K562 (cell line): ENCODE results near the gene ACSS1. TPM values are rescaled to one million over a fixed set of nuclear protein-coding genes. Genes with fewer than 3 reads are reported as not detected.

Source experiments
- ATAC-seq: fragments of 200-7000 bp; cut with Tn5 transposase; 3 replicates; pipeline ENCODE4 v1.9.1; 2020; ENCODE audit warnings: moderate library complexity
- BruUV-seq: library from RNA; stranded (reverse); fragments of 400-500 nt; replicated peaks from 2 replicates; lab custom pipeline; 2021; lab: Mats Ljungman, UMichigan
- CTCF ChIA-PET: fragments of 300-600 bp; formaldehyde crosslinking; extraction: SDS; loops from one replicate; lab custom pipeline; 2021; ENCODE audit warnings: low intra/inter-chr PET ratio; lab: Yijun Ruan, JAX
- POLR2A ChIA-PET: fragments of 300-600, 350-650 bp; sonication (Branson Sonifier 250); formaldehyde crosslinking; extraction: SDS; loops from one replicate; lab custom pipeline; 2021; ENCODE audit warnings: antibody characterized with exemption, inconsistent platforms; lab: Yijun Ruan, JAX
- DNase-seq, 4 experiments: peaks; one replicate each; pipeline versions ENCODE4 v3.0.0 to v3.0.0-alpha.2; 2011 to 2018; ENCODE audit warnings: low spot score in 3 of 4, mixed read lengths in 3 of 4; ENCODE audit errors: extremely low read depth in 1 of 4
- FAIRE-seq: peaks from 2 replicates; lab custom pipeline; 2011; peaks lifted over from hg19 to GRCh38; lab: Jason Lieb, UNC
- H2AFZ ChIP-seq: 2 replicates; pipeline ENCODE4 v1.6.0; 2011; ENCODE audit warnings: low read depth, low read length, control low read depth, inconsistent platforms
- H3K27ac ChIP-seq: fragments of 200-600 bp; 3 replicates; pipeline ENCODE4 v1.8.0; 2011; ENCODE audit warnings: low read depth, mild to moderate bottlenecking, control low read depth, inconsistent platforms, low read length, moderate library complexity, mixed read lengths; ENCODE audit errors: extremely low read depth
- H3K27me3 ChIP-seq, 2 experiments: fragments of 300-600 bp in 1 of 2; 2 replicates in 1 of 2; 3 replicates in 1 of 2; pipeline versions ENCODE4 v1.6.0 to v1.8.0; 2011; ENCODE audit warnings: inconsistent platforms in 2 of 2, low read length in 2 of 2, mild to moderate bottlenecking in 1 of 2, mixed read lengths in 1 of 2, moderate library complexity in 1 of 2; ENCODE audit not compliant: control insufficient read depth in 2 of 2, insufficient read depth in 2 of 2
- H3K36me3 ChIP-seq: fragments of 300-600 bp; 3 replicates; pipeline ENCODE4 v1.8.0; 2011; ENCODE audit warnings: mild to moderate bottlenecking, low read length, inconsistent platforms; ENCODE audit not compliant: control insufficient read depth, insufficient read depth
- H3K4me1 ChIP-seq, 2 experiments: fragments of 200-600 bp in 1 of 2; replicated peaks in 1 of 2; 2 replicates in 1 of 2; 3 replicates in 1 of 2; pipeline versions ENCODE4 v1.5.1 to v1.8.0; 2011; ENCODE audit warnings: inconsistent platforms in 2 of 2, low read length in 2 of 2, mild to moderate bottlenecking in 1 of 2, mixed read lengths in 1 of 2, moderate library complexity in 1 of 2; ENCODE audit not compliant: control insufficient read depth in 2 of 2, insufficient read depth in 2 of 2
- H3K4me2 ChIP-seq: 2 replicates; pipeline ENCODE4 v1.6.1; 2011; ENCODE audit warnings: low read length, control low read depth, inconsistent platforms, mixed read lengths; ENCODE audit not compliant: insufficient read depth
- H3K4me3 ChIP-seq: fragments of 200-600 bp; sonication (generic), shearing (Covaris generic); 2 replicates; pipeline ENCODE4 v1.5.1; 2016; ENCODE audit warnings: control low read depth, inconsistent platforms
- H3K79me2 ChIP-seq: fragments of 200-600 bp; 3 replicates; pipeline ENCODE4 v1.8.0; 2011; ENCODE audit warnings: low read length, inconsistent platforms; ENCODE audit not compliant: control insufficient read depth, insufficient read depth
- H3K9ac ChIP-seq, 2 experiments: 2 replicates each; pipeline versions ENCODE4 v1.6.0 to v1.6.1; 2011; ENCODE audit warnings: low read depth in 2 of 2, low read length in 2 of 2, control low read depth in 1 of 2, inconsistent platforms in 1 of 2, mild to moderate bottlenecking in 1 of 2, mixed read lengths in 1 of 2; ENCODE audit not compliant: insufficient read depth in 1 of 2
- H3K9me1 ChIP-seq: one replicate; pipeline ENCODE4 v1.6.0; 2011; ENCODE audit warnings: inconsistent platforms, mild to moderate bottlenecking, low read length, moderate library complexity; ENCODE audit not compliant: control insufficient read depth, insufficient read depth
- H3K9me3 ChIP-seq: replicated peaks from 2 replicates; pipeline ENCODE4 v1.5.1; 2011; ENCODE audit warnings: low read depth, low read length, inconsistent platforms; ENCODE audit not compliant: control insufficient read depth, insufficient read depth
- H4K20me1 ChIP-seq: replicated peaks from 2 replicates; pipeline ENCODE4 v1.6.1; 2011; ENCODE audit warnings: low read length, inconsistent platforms, mixed read lengths; ENCODE audit not compliant: control insufficient read depth, insufficient read depth
- CEBPZ ChIP-seq: fragments of 150-350 bp; IDR thresholded peaks from 2 replicates; pipeline ENCODE4 v1.6.1; 2014; ENCODE audit warnings: low read depth, mild to moderate bottlenecking, low read length, borderline replicate concordance
- CHD2 ChIP-seq: IDR thresholded peaks from 2 replicates; pipeline ENCODE4 v1.6.1; 2011; ENCODE audit warnings: low read depth, low read length
- EGR1 ChIP-seq: fragments of 450-650 bp; conservative IDR thresholded peaks from 2 replicates; pipeline ENCODE4 v1.6.1; 2017; ENCODE audit warnings: mild to moderate bottlenecking
- HSF4 ChIP-seq: fragments of 250-450 bp; sonication (Bioruptor Pico); IDR thresholded peaks from 2 replicates; pipeline ENCODE4 v2.1.2; 2022; ENCODE audit warnings: mild to moderate bottlenecking, moderate library complexity, borderline replicate concordance
- MAZ ChIP-seq, 2 experiments: fragments of 450-650 bp in 1 of 2; sonication (generic) in 1 of 2; formaldehyde crosslinking; IDR thresholded peaks in 1 of 2; conservative IDR thresholded peaks in 1 of 2; 2 replicates each; pipeline versions ENCODE4 v1.4.0 to v1.5.0; 2020; ENCODE audit warnings: mild to moderate bottlenecking in 1 of 2, missing genetic modification reagents in 1 of 2
- PCBP1 ChIP-seq: fragments of 200-400 bp; formaldehyde crosslinking; IDR thresholded peaks from 2 replicates; pipeline ENCODE4 v1.6.1; 2018; ENCODE audit warnings: mild to moderate bottlenecking, low read depth, low read length; ENCODE audit not compliant: poor library complexity, severe bottlenecking
- PTBP1 ChIP-seq: fragments of 200-400 bp; formaldehyde crosslinking; IDR thresholded peaks from 2 replicates; pipeline ENCODE4 v1.6.1; 2017; ENCODE audit warnings: low read depth, low read length
- RBM34 ChIP-seq: fragments of 200-400 bp; formaldehyde crosslinking; IDR thresholded peaks from 2 replicates; pipeline ENCODE4 v1.6.1; 2018; ENCODE audit warnings: low read length, borderline replicate concordance; ENCODE audit not compliant: insufficient read depth
- RCOR1 ChIP-seq, 2 experiments: IDR thresholded peaks; 2 replicates each; pipeline ENCODE4 v1.6.1; 2012; ENCODE audit warnings: low read depth in 2 of 2, low read length in 2 of 2, borderline replicate concordance in 1 of 2, improper control_type of control experiment in 1 of 2
- SMAD2 ChIP-seq: fragments of 150-350 bp; IDR thresholded peaks from 2 replicates; pipeline ENCODE4 v1.6.1; 2014; ENCODE audit warnings: low read depth, mild to moderate bottlenecking, low read length
- U2AF2 ChIP-seq: fragments of 200-400 bp; formaldehyde crosslinking; optimal IDR thresholded peaks from 2 replicates; pipeline ENCODE3; 2017; ENCODE audit warnings: low read depth, mild to moderate bottlenecking, low read length
- ZBTB1 ChIP-seq: sonication (generic); formaldehyde crosslinking; IDR thresholded peaks from 2 replicates; pipeline ENCODE4 v1.8.1; 2023; ENCODE audit warnings: missing genetic modification reagents, low read depth, mild to moderate bottlenecking, borderline replicate concordance
- ZBTB49 ChIP-seq: sonication (generic); formaldehyde crosslinking; IDR thresholded peaks from 2 replicates; pipeline ENCODE4 v1.8.0; 2022; ENCODE audit warnings: missing genetic modification reagents, mild to moderate bottlenecking, borderline replicate concordance
- ZNF24 ChIP-seq: fragments of 450-650 bp; IDR thresholded peaks from 2 replicates; pipeline ENCODE4 v1.6.1; 2016
- WGBS: fragments of 100-300 bp; shearing (Covaris generic); methylation state at CpG from one replicate; pipeline ENCODE4 v1.1.6; 2016; ENCODE audit warnings: low coverage, mixed read lengths; ENCODE audit not compliant: insufficient coverage; ENCODE audit errors: missing lambda C conversion rate; 5-methylcytosine and 5-hydroxymethylcytosine counted together
- in situ Hi-C: fragments of 300-500 bp; cut with MboI; formaldehyde crosslinking; loops from 4 replicates; pipeline ENCODE4 v1.15.0; 2018; ENCODE audit warnings: inconsistent platforms, mixed read lengths
- intact Hi-C: fragments of 100-400 bp; cut with micrococcal nuclease; formaldehyde crosslinking; loops from 2 replicates; pipeline ENCODE4 v1.14.2; 2022
- polyA plus RNA-seq, 8 experiments: library from polyadenylated mRNA; depleted of rRNA in 4 of 8; stranded (reverse) in 5 of 8; unstranded in 3 of 8; fragments of >200 nt; fragmentation: Nextera tagmentation in 2 of 8; fragmentation: Illumina TruSeq in 1 of 8; extraction: Ambion mirVana in 2 of 8; extraction: Trizol in 1 of 8; gene quantifications; 2 replicates each; pipeline versions ENCODE4 v1.2.1 to v1.2.3, GENCODE V29; 2011 to 2014; ENCODE audit warnings: inconsistent platforms in 1 of 8, missing spikeins in 1 of 8
- total RNA-seq, 7 experiments: library from RNA; depleted of rRNA in 6 of 7; stranded (reverse); fragments of >200 nt in 6 of 7; fragmentation: Illumina TruSeq in 2 of 7; extraction: Trizol in 2 of 7; gene quantifications; 2 replicates each; pipeline versions ENCODE4 v1.2.1 to v1.2.3, GENCODE V29; 2011 to 2021; ENCODE audit warnings: low replicate concordance in 1 of 7

ACSS1 gene
- total and polyA plus RNA-seq, 9 of the 15 experiments (the other 6 are each of a cell fraction or from before 2014, with no cell fraction given), result 0.07 to 2.1 (median 0.27) TPM; not detected in 3

GRCh38 chr20:25061103-25061799 lies 3.3 kb upstream of the ACSS1 start (continued):
- no peak for TF ChIP-seq EGR1

GRCh38 chr20:25059866-25060465 lies 2.0 kb upstream of the ACSS1 start:
- ChIA-PET POLR2A (no interaction called here), CTCF (no interaction called here)
- no peak overlapping the region for H3K9ac ChIP-seq
- peaks cover 7 to 24% of the 10 kb centered on the region in 2 experiments; a peak in 4 of 5 replicates for H3K4me1 ChIP-seq
- no peak overlapping the region for H3K4me3 ChIP-seq
- H3K27ac ChIP-seq, result no peak overlapping the region
- in situ Hi-C loops, result loop anchor here (5.0 kb wide), 1 partner anchor 68 kb away; the partner anchor contains the start of gene APMAP
- DNase-seq (no peak), FAIRE-seq (no peak), ATAC-seq (no peak)
- no peak overlapping the region for H3K4me2 ChIP-seq
- no peaks in the 10 kb centered on the region for H4K20me1 ChIP-seq
- peaks cover 0 to 25% of the 10 kb centered on the region in 2 experiments; a peak in 4 of 5 replicates for H3K27me3 ChIP-seq
- H3K79me2 ChIP-seq, result no peaks in the 10 kb centered on the region
- WGBS, result 3% methylated on average over 8 of the region's 8 CpGs
- H2AFZ ChIP-seq, result no peak overlapping the region
- intact Hi-C loops, result no loop called here
- H3K9me1 ChIP-seq, result no peaks in the 10 kb centered on the region
- no peaks in the 10 kb centered on the region for H3K36me3 ChIP-seq
- no peaks in the 10 kb centered on the region for H3K9me3 ChIP-seq
- no TSS peak for BruUV-seq
- TF ChIP-seq RCOR1 (IDR thresholded peaks at IDR 0.05; ENCODE audit: borderline replicate concordance in 1 of 2, low read depth in 2 of 2, low read length in 2 of 2), result no peak
- no peak for TF ChIP-seq PTBP1
- no peak for TF ChIP-seq SMAD2
- no peak for TF ChIP-seq MAZ (CRISPR knock-in tag; conservative IDR thresholded peaks at IDR 0.05 in 1 of 2, IDR thresholded peaks at IDR 0.05 in 1 of 2)
- no peak for TF ChIP-seq RBM34
- TF ChIP-seq PCBP1, result no peak
- no peak for TF ChIP-seq CHD2
- TF ChIP-seq U2AF2, result no peak
- no peak for TF ChIP-seq HSF4 (CRISPR knock-in tag)
- no peak for TF ChIP-seq ZBTB1 (CRISPR knock-in tag)
- TF ChIP-seq ZBTB49 (CRISPR knock-in tag), result no peak
- no peak for TF ChIP-seq ZNF24
- no peak for TF ChIP-seq CEBPZ
